PC-3 (cell line): ENCODE measurements around the gene CCDC116. TPM values are rescaled to one million over a fixed set of nuclear protein-coding genes. Genes with fewer than 3 reads are reported as not detected.
A peak's percentile ranks its signal among the peaks of the same experiment; 100 is the strongest.

Source experiments
- ATAC-seq: fragments of 200-7000 bp; cut with Tn5 transposase; 2 replicates; pipeline ENCODE4 v1.9.1; 2020; ENCODE audit warnings: mild to moderate bottlenecking, moderate library complexity
- BruUV-seq: library from RNA; stranded (reverse); fragments of 400-500 nt; replicated peaks from 2 replicates; lab custom pipeline; 2021; lab: Mats Ljungman, UMichigan
- CTCF ChIA-PET: fragments of 300-600 bp; sonication (Branson Sonifier 250); formaldehyde crosslinking; loops from one replicate; lab custom pipeline; 2022; ENCODE audit warnings: antibody characterized with exemption; lab: Charles Lee
- POLR2A ChIA-PET: fragments of 300-600 bp; sonication (Branson Sonifier 250); formaldehyde crosslinking; loops from one replicate; lab custom pipeline; 2022; ENCODE audit warnings: antibody characterized with exemption; ENCODE audit not compliant: unreplicated experiment; lab: Charles Lee
- DNase-seq: peaks from one replicate; pipeline ENCODE4 v3.0.0-alpha.2; 2015
- H2AFZ ChIP-seq: fragments of 300-600 bp; sonication (generic); 2 replicates; pipeline ENCODE4 v1.6.0; 2016; ENCODE audit warnings: antibody characterized with exemption, low read length
- H3F3A ChIP-seq: fragments of 300-600 bp; sonication (generic); one replicate; pipeline ENCODE4 v1.6.0; 2017; ENCODE audit warnings: antibody characterized with exemption, low read length, control low read depth, mild to moderate bottlenecking; ENCODE audit not compliant: unreplicated experiment
- H3K27ac ChIP-seq: fragments of 300-600 bp; sonication (generic); 2 replicates; pipeline ENCODE4 v1.5.1; 2016; ENCODE audit warnings: mild to moderate bottlenecking, low read length
- H3K27me3 ChIP-seq: fragments of 300-600 bp; sonication (generic); 2 replicates; pipeline ENCODE4 v1.6.1; 2016; ENCODE audit warnings: low read length, mixed read lengths
- H3K36me3 ChIP-seq: fragments of 300-600 bp; sonication (generic); 2 replicates; pipeline ENCODE4 v1.6.1; 2016; ENCODE audit warnings: low read depth, mixed run types, low read length, mixed read lengths
- H3K4me1 ChIP-seq: fragments of 300-600 bp; sonication (generic); 2 replicates; pipeline ENCODE4 v1.5.1; 2016; ENCODE audit warnings: low read length; ENCODE audit not compliant: insufficient read depth
- H3K4me2 ChIP-seq: fragments of 300-600 bp; sonication (generic); 2 replicates; pipeline ENCODE4 v1.6.0; 2016; ENCODE audit warnings: low read length
- H3K4me3 ChIP-seq: fragments of 300-600 bp; sonication (generic); 2 replicates; pipeline ENCODE4 v1.5.1; 2016; ENCODE audit warnings: mild to moderate bottlenecking, low read length, mixed read lengths
- H3K79me2 ChIP-seq: fragments of 300-600 bp; sonication (generic); 2 replicates; pipeline ENCODE4 v1.6.1; 2017; ENCODE audit warnings: low read length, mixed read lengths
- H3K9ac ChIP-seq: fragments of 300-600 bp; sonication (generic); 2 replicates; pipeline ENCODE4 v1.6.0; 2016; ENCODE audit warnings: mild to moderate bottlenecking, low read length
- H3K9me2 ChIP-seq: fragments of 300-600 bp; sonication (generic); replicated peaks from 2 replicates; pipeline ENCODE4 v1.6.1; 2016; ENCODE audit warnings: mixed run types, low read length, mixed read lengths
- H3K9me3 ChIP-seq: fragments of 300-600 bp; sonication (generic); 2 replicates; pipeline ENCODE4 v1.6.1; 2016; ENCODE audit warnings: low read length, mixed read lengths
- H4K20me1 ChIP-seq: fragments of 300-600 bp; sonication (generic); 2 replicates; pipeline ENCODE4 v1.6.1; 2016; ENCODE audit warnings: low read length, mixed read lengths
- EZH2 ChIP-seq: fragments of 300-600 bp; sonication (generic); IDR thresholded peaks from one replicate; pipeline ENCODE4 v1.6.1; 2017; ENCODE audit warnings: antibody characterized with exemption, mild to moderate bottlenecking, low read length; ENCODE audit not compliant: unreplicated experiment
- EZH2phosphoT487 ChIP-seq: fragments of 300-600 bp; sonication (generic); IDR thresholded peaks from 2 replicates; pipeline ENCODE4 v1.6.1; 2018; ENCODE audit warnings: mild to moderate bottlenecking, antibody characterized with exemption, low read length, borderline replicate concordance
- intact Hi-C: fragments of 100-400 bp; cut with micrococcal nuclease; formaldehyde crosslinking; loops from 2 replicates; pipeline ENCODE4 v1.9.0; 2023
- total RNA-seq: library from RNA; depleted of rRNA; stranded (reverse); fragments of >200 nt; gene quantifications from 2 replicates; pipeline ENCODE4 v1.2.3, GENCODE V29; 2014
- TF ChIP-seq, protein P1 (sequence below): fragments of 300-600 bp; sonication (generic); conservative IDR thresholded peaks from 2 replicates; pipeline ENCODE4 v1.5.1; 2017; ENCODE audit warnings: antibody characterized with exemption, low read depth, mild to moderate bottlenecking, low read length

CCDC116 gene
- total RNA-seq, 1 experiment from 2014 or later: not detected

GRCh38 chr22:21590809-21591641 is 41.5 kb upstream of the CCDC116 start:
- ATAC-seq (no peak), DNase-seq (no peak)
- intact Hi-C loops: no loop called here
- Histone ChIP-seq H3K4me3 (no peak overlapping the region), H3K27me3 (no peaks in the 10 kb centered on the region), H3K9me3 (no peaks in the 10 kb centered on the region), H3K9ac (no peak overlapping the region), H4K20me1 (peaks cover 47% of the 10 kb centered on the region; the same call in 1 of the 2 replicates), H3K4me2 (no peak overlapping the region), H3K4me1 (peaks cover 5% of the 10 kb centered on the region; the same call in 1 of the 2 replicates), H2AFZ (no peak overlapping the region), H3K9me2 (no peaks in the 10 kb centered on the region), H3F3A (no peaks in the 10 kb centered on the region), H3K36me3 (peaks cover 19% of the 10 kb centered on the region), H3K27ac (no peak overlapping the region), H3K79me2 (peaks cover 95% of the 10 kb centered on the region)
- TF ChIP-seq, protein P1, sequence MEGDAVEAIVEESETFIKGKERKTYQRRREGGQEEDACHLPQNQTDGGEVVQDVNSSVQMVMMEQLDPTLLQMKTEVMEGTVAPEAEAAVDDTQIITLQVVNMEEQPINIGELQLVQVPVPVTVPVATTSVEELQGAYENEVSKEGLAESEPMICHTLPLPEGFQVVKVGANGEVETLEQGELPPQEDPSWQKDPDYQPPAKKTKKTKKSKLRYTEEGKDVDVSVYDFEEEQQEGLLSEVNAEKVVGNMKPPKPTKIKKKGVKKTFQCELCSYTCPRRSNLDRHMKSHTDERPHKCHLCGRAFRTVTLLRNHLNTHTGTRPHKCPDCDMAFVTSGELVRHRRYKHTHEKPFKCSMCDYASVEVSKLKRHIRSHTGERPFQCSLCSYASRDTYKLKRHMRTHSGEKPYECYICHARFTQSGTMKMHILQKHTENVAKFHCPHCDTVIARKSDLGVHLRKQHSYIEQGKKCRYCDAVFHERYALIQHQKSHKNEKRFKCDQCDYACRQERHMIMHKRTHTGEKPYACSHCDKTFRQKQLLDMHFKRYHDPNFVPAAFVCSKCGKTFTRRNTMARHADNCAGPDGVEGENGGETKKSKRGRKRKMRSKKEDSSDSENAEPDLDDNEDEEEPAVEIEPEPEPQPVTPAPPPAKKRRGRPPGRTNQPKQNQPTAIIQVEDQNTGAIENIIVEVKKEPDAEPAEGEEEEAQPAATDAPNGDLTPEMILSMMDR: no peak
- no peak for TF ChIP-seq EZH2
- TF ChIP-seq EZH2phosphoT487: no peak
- ChIA-PET POLR2A (no interaction called here), CTCF (no interaction called here)
- no TSS peak for BruUV-seq

DNA sequence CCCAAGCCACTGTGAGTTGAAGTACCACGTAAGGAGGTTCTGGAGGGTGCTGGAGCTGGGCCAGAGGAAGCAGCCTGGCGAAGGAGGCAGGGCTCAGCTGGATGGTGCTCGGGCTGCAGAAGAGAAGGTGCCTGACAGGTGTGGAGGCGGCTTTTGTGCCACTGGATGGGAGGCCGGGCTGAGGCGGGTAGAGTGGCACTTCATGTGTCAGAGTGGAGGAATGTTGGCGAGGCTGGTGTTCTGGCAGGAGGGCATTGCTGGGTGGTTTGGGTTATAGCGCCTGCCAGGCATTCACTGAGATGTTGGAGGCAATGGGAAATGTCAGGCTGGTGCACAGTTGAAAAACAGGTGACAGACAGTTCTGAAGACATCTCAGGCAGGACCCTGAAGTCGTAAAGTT is 40.9 kb upstream of the CCDC116 start:
- Histone ChIP-seq H3K79me2 (peaks cover 95% of the 10 kb centered on the region), H3K36me3 (peaks cover 19% of the 10 kb centered on the region), H3F3A (no peaks in the 10 kb centered on the region), H4K20me1 (peaks cover 47% of the 10 kb centered on the region; the same call in 1 of the 2 replicates), H3K9ac (no peak overlapping the region), H3K27ac (no peak overlapping the region), H3K4me3 (no peak overlapping the region), H3K4me1 (peaks cover 5% of the 10 kb centered on the region; the same call in 1 of the 2 replicates), H3K9me3 (no peaks in the 10 kb centered on the region), H3K9me2 (no peaks in the 10 kb centered on the region), H3K4me2 (no peak overlapping the region), H3K27me3 (no peaks in the 10 kb centered on the region), H2AFZ (no peak overlapping the region)
- CTCF ChIA-PET: no interaction called here
- POLR2A ChIA-PET: no interaction called here
- peak; percentile 37 for ATAC-seq
- TF ChIP-seq EZH2 (no peak), EZH2phosphoT487 (no peak)
- TF ChIP-seq, protein P1: no peak
- BruUV-seq: no TSS peak
- DNase-seq: peak; percentile 26
- intact Hi-C loops: no loop called here

- H3K4me2 ChIP-seq: no peak overlapping the region
- H3K4me3 ChIP-seq: no peak overlapping the region
- H3K79me2 ChIP-seq: peaks cover 95% of the 10 kb centered on the region
- intact Hi-C loops: no loop called here
- H3K27ac ChIP-seq: no peak overlapping the region
- no peak overlapping the region for H2AFZ ChIP-seq
- no TSS peak for BruUV-seq
- H3K9ac ChIP-seq: no peak overlapping the region
- H3K27me3 ChIP-seq: no peaks in the 10 kb centered on the region
- H3K36me3 ChIP-seq: peaks cover 19% of the 10 kb centered on the region
- ChIA-PET CTCF (no interaction called here), POLR2A (no interaction called here)
- ATAC-seq (no peak), DNase-seq (no peak)
- TF ChIP-seq, protein P1: no peak
- TF ChIP-seq EZH2phosphoT487 (no peak), EZH2 (no peak)
- no peaks in the 10 kb centered on the region for H3K9me2 ChIP-seq
- H4K20me1 ChIP-seq: peaks cover 47% of the 10 kb centered on the region; the same call in 1 of the 2 replicates
- H3K4me1 ChIP-seq: peaks cover 5% of the 10 kb centered on the region; the same call in 1 of the 2 replicates
- no peaks in the 10 kb centered on the region for H3F3A ChIP-seq
- H3K9me3 ChIP-seq: no peaks in the 10 kb centered on the region
Observed at GRCh38 chr22:21592422-21592821, 40.1 kb upstream of the CCDC116 start.
